CD4-positive, alpha-beta T cell treated with Interleukin-17A for 4 hours (primary cell): ENCODE measurements around the gene ARHGAP4.

ENCODE experiments used
- DNase-seq: peaks from one replicate; pipeline ENCODE4 v3.0.0-alpha.2; 2020; ENCODE audit warnings: mixed read lengths

ARHGAP4 gene

GRCh38 chrX:153925739-153926551, at the start of gene ARHGAP4:
Gene ARHGAP4, minus strand, starts transcription at chrX:153926264. Its CDS starts 62 bp downstream, at chrX:153926202.
- DNase-seq, result peak; percentile 59

- DNase-seq, result no peak
These were observed 48.7 kb upstream of the ARHGAP4 start for GRCh38 chrX:153974726-153975286.

- DNase-seq, result no peak
These were observed 48.1 kb upstream of the ARHGAP4 start for GRCh38 chrX:153974003-153974725.

GRCh38 chrX:153973127-153974002, 47.3 kb upstream of the ARHGAP4 start:
- DNase-seq, result no peak

- DNase-seq, result peak; percentile 92
These were observed 46.5 kb upstream of the ARHGAP4 start, which contains the start of gene TMEM187 for GRCh38 chrX:153972368-153973126. Gene TMEM187, plus strand, starts transcription at chrX:153972754. Its CDS starts 9,309 bp downstream, at chrX:153982063.

GRCh38 chrX:153971450-153972367, 45.6 kb upstream of the ARHGAP4 start, which contains the start of gene HCFC1:
Gene HCFC1, minus strand, starts transcription at chrX:153971818. Its CDS starts 978 bp downstream, at chrX:153970840.
- DNase-seq, result peak; percentile 95

- peak; percentile 94 for DNase-seq
These were observed 45.0 kb upstream of the ARHGAP4 start for GRCh38 chrX:153971124-153971449.

- peak; percentile 54 for DNase-seq
These were observed 44.5 kb upstream of the ARHGAP4 start for GRCh38 chrX:153970357-153971123.

GRCh38 chrX:153969904-153970356, 43.9 kb upstream of the ARHGAP4 start:
- DNase-seq, result peak; percentile 49

GRCh38 chrX:153969125-153969903, 43.2 kb upstream of the ARHGAP4 start:
- no peak for DNase-seq

- peak; percentile 67 for DNase-seq
These were observed 42.7 kb upstream of the ARHGAP4 start for GRCh38 chrX:153968754-153969124.

- DNase-seq, result no peak
These were observed 42.2 kb upstream of the ARHGAP4 start for GRCh38 chrX:153968255-153968654.

- DNase-seq, result peak; percentile 49
These were observed 41.6 kb upstream of the ARHGAP4 start for GRCh38 chrX:153967536-153968224.

- DNase-seq, result no peak
These were observed 40.9 kb upstream of the ARHGAP4 start for GRCh38 chrX:153966841-153967535.

GRCh38 chrX:153966283-153966688, 40.2 kb upstream of the ARHGAP4 start:
- DNase-seq, result no peak

GRCh38 chrX:153965406-153965805, 39.3 kb upstream of the ARHGAP4 start:
- DNase-seq, result no peak

GRCh38 chrX:153964105-153964504, 38.0 kb upstream of the ARHGAP4 start:
- DNase-seq, result no peak

GRCh38 chrX:153963546-153963945, 37.5 kb upstream of the ARHGAP4 start:
- DNase-seq, result no peak
